ENCODE results near the gene NUMB. TPM values are rescaled to one million over a fixed set of nuclear protein-coding genes. Genes with fewer than 3 reads are reported as not detected.

The NUMB gene
- total and polyA plus RNA-seq, 2 of the 4 experiments (the other 2 are of a cell fraction): 45.9 to 114 TPM

- H2BK20ac ChIP-seq (ENCODE audit: low read depth, low read length): no peak overlapping the region
- no peak overlapping the region for H3K9ac ChIP-seq (ENCODE audit: low read depth, low read length)
- 53% methylated on average over 2 of the region's 20 CpGs; no CpG with 5 or more reads in 1 of the 2 experiments for WGBS, 2 experiments (ENCODE audit: extremely low coverage in 2 of 2, insufficient read length in 1 of 2)
- TF ChIP-seq RAD21 (IDR thresholded peaks at IDR 0.05; ENCODE audit: low read length) (no peak), MXI1 (IDR thresholded peaks at IDR 0.05; ENCODE audit: borderline replicate concordance, low read depth, low read length) (no peak), SMC3 (IDR thresholded peaks at IDR 0.05; ENCODE audit: low read depth, low read length) (no peak), CHD1 (IDR thresholded peaks at IDR 0.05; ENCODE audit: low read depth, low read length) (no peak), POLR2A (IDR thresholded peaks at IDR 0.05; ENCODE audit: low read depth, low read length) (no peak), BHLHE40 (IDR thresholded peaks at IDR 0.05; ENCODE audit: low read depth, low read length) (no peak), CTCF (conservative IDR thresholded peaks at IDR 0.05; ENCODE audit: low read depth, low read length) (no peak), FOS (IDR thresholded peaks at IDR 0.05; ENCODE audit: low read depth, low read length) (no peak), RFX5 (IDR thresholded peaks at IDR 0.05; ENCODE audit: low read depth, low read length) (no peak), CEBPB (IDR thresholded peaks at IDR 0.05; ENCODE audit: low read depth, low read length) (no peak), NFE2L2 (IDR thresholded peaks at IDR 0.05; ENCODE audit: low read depth, low read length) (no peak)
- H3K56ac ChIP-seq (ENCODE audit: extremely low read depth, insufficient read depth, low read length): no peak overlapping the region
- no peak overlapping the region for H2AFZ ChIP-seq (replicated peaks; ENCODE audit: low read length, poor library complexity)
- no peak overlapping the region for H3K14ac ChIP-seq (replicated peaks; ENCODE audit: low read depth, low read length)
- ATAC-seq (ENCODE audit: low read depth) (no peak), DNase-seq (no peak)
- intact Hi-C loops (cut with micrococcal nuclease) (no loop called here), in situ Hi-C loops (cut with MboI; ENCODE audit: low sequenced_read_pairs) (no loop called here), dilution Hi-C loops (cut with HindIII; ENCODE audit: low sequenced_read_pairs, unreplicated experiment) (no loop called here)
- BruUV-seq (replicated peaks): no TSS peak
- no peak overlapping the region for H2BK5ac ChIP-seq (ENCODE audit: low read depth, low read length, poor library complexity, severe bottlenecking)
- H4K5ac ChIP-seq (ENCODE audit: low read depth, low read length): no peak overlapping the region
- no peaks in the 10 kb centered on the region for H3K36me3 ChIP-seq (ENCODE audit: control insufficient read depth, insufficient read depth, low read length)
- no peak overlapping the region for H3K27ac ChIP-seq (ENCODE audit: insufficient read depth, low read length)
- H3K18ac ChIP-seq (ENCODE audit: low read depth, low read length): no peak overlapping the region
- no peak overlapping the region for H3K4ac ChIP-seq (ENCODE audit: low read depth, low read length)
- H3K4me2 ChIP-seq (ENCODE audit: low read depth, low read length): no peak overlapping the region
- no peak overlapping the region for H2BK15ac ChIP-seq (ENCODE audit: low read depth, low read length)
- H3K23ac ChIP-seq (ENCODE audit: low read depth, low read length): no peak overlapping the region
- no peak overlapping the region for H2AK5ac ChIP-seq (ENCODE audit: low read depth, low read length)
- POLR2A ChIA-PET (ENCODE audit: unreplicated experiment): no interaction called here
- H3K27me3 ChIP-seq (ENCODE audit: control insufficient read depth, insufficient read depth, low read length): no peaks in the 10 kb centered on the region; the same call in 1 of the 2 replicates
- no peaks in the 10 kb centered on the region for H3K9me1 ChIP-seq (ENCODE audit: insufficient read depth, low read length)
- no peaks in the 10 kb centered on the region for H3K9me3 ChIP-seq (ENCODE audit: control insufficient read depth, insufficient read depth, low read length)
- H2BK120ac ChIP-seq (ENCODE audit: low read depth, low read length): no peak overlapping the region
- no peak overlapping the region for H4K91ac ChIP-seq (ENCODE audit: insufficient read depth, low read depth, low read length)
- H4K8ac ChIP-seq (ENCODE audit: low read depth in 2 of 2, low read length in 2 of 2): no peak overlapping the region
- H3K4me1 ChIP-seq (ENCODE audit: control insufficient read depth, insufficient read depth, low read length): no peaks in the 10 kb centered on the region
- no peaks in the 10 kb centered on the region; the same call in 1 of the 2 replicates for H4K20me1 ChIP-seq (ENCODE audit: insufficient read depth, low read length)
- no peak overlapping the region for H2AK9ac ChIP-seq (replicated peaks; ENCODE audit: low read depth, low read length, poor library complexity)
- H3K79me1 ChIP-seq (ENCODE audit: low read depth in 1 of 2, low read length in 2 of 2): no peaks in the 10 kb centered on the region
- CTCF ChIA-PET: no interaction called here
- no peak overlapping the region for H3K4me3 ChIP-seq (ENCODE audit: insufficient read depth, low read depth, low read length)
These were observed 199.3 kb downstream of the NUMB start for GRCh38 chr14:73258845-73259611.

All from IMR-90 (cell line).